ENCODE measurements around the gene CCDC34. TPM values are rescaled to one million over a fixed set of nuclear protein-coding genes. Genes with fewer than 3 reads are reported as not detected.

Gene CCDC34
- total and polyA plus RNA-seq, 2 of the 4 experiments (the other 2 are of a cell fraction): 2.5 to 4.5 TPM

GRCh38 chr11:27310182-27310581 lies 52.8 kb downstream of the CCDC34 start:
- CTCF ChIA-PET: no interaction called here
- POLR2A ChIA-PET (ENCODE audit: unreplicated experiment): no interaction called here
- TF ChIP-seq CEBPB (IDR thresholded peaks at IDR 0.05; ENCODE audit: low read depth, low read length) (no peak), MAFK (IDR thresholded peaks at IDR 0.05; ENCODE audit: low read depth, low read length) (peak; percentile 58)
- dilution Hi-C loops (cut with HindIII; ENCODE audit: low sequenced_read_pairs, unreplicated experiment): no loop called here
- Histone ChIP-seq H3K4me3 (ENCODE audit: insufficient read depth, low read depth, low read length) (no peak overlapping the region), H3K4me1 (ENCODE audit: control insufficient read depth, insufficient read depth, low read length) (no peaks in the 10 kb centered on the region), H3K9me1 (ENCODE audit: insufficient read depth, low read length) (no peaks in the 10 kb centered on the region), H3K18ac (ENCODE audit: low read depth, low read length) (no peak overlapping the region), H4K91ac (ENCODE audit: insufficient read depth, low read depth, low read length) (no peak overlapping the region), H3K36me3 (ENCODE audit: control insufficient read depth, insufficient read depth, low read length) (no peaks in the 10 kb centered on the region), H2BK5ac (ENCODE audit: low read depth, low read length, poor library complexity, severe bottlenecking) (no peak overlapping the region), H3K9me3 (ENCODE audit: control insufficient read depth, insufficient read depth, low read length) (peaks cover 1% of the 10 kb centered on the region; the same call in 1 of the 2 replicates), H2BK15ac (ENCODE audit: low read depth, low read length) (no peak overlapping the region), H3K14ac (replicated peaks; ENCODE audit: low read depth, low read length) (no peak overlapping the region), H3K79me1 (ENCODE audit: low read depth in 1 of 2, low read length in 2 of 2) (no peaks in the 10 kb centered on the region), H3K56ac (ENCODE audit: extremely low read depth, insufficient read depth, low read length) (no peak overlapping the region), H3K27ac (ENCODE audit: insufficient read depth, low read length) (no peak overlapping the region), H2BK120ac (ENCODE audit: low read depth, low read length) (no peak overlapping the region), H4K8ac (ENCODE audit: low read depth in 2 of 2, low read length in 2 of 2) (no peak overlapping the region), H2AFZ (replicated peaks; ENCODE audit: low read length, poor library complexity) (no peak overlapping the region), H3K4me2 (ENCODE audit: low read depth, low read length) (no peak overlapping the region), H4K20me1 (ENCODE audit: insufficient read depth, low read length) (no peaks in the 10 kb centered on the region), H2AK5ac (ENCODE audit: low read depth, low read length) (no peak overlapping the region), H3K23ac (ENCODE audit: low read depth, low read length) (no peak overlapping the region), H4K5ac (ENCODE audit: low read depth, low read length) (no peak overlapping the region), H2AK9ac (replicated peaks; ENCODE audit: low read depth, low read length, poor library complexity) (no peak overlapping the region), H3K4ac (ENCODE audit: low read depth, low read length) (no peak overlapping the region), H3K9ac (ENCODE audit: low read depth, low read length) (no peak overlapping the region), H2BK20ac (ENCODE audit: low read depth, low read length) (no peak overlapping the region), H3K27me3 (ENCODE audit: control insufficient read depth, insufficient read depth, low read length) (no peaks in the 10 kb centered on the region)
- no TSS peak for BruUV-seq (replicated peaks)
- intact Hi-C loops (cut with micrococcal nuclease): loop anchor here (1.0 kb wide), 1 partner anchor 49 kb away; no protein-coding TSS in a partner anchor
- ATAC-seq (ENCODE audit: low read depth): no peak
- DNase-seq: no peak
- in situ Hi-C loops (cut with MboI; ENCODE audit: low sequenced_read_pairs): no loop called here

Data from IMR-90 (cell line).